Astrocyte of the cerebellum (primary cell): ENCODE results near the gene RNF213.
A peak's percentile ranks its signal among the peaks of the same experiment; 100 is the strongest.
"Not testable (repeated sequence)": the region's sequence is repeated elsewhere in the genome, so short reads cannot be mapped to it uniquely, and the experiment has no call there.

Experiments
- DNase-seq: peaks from one replicate; pipeline ENCODE4 v3.0.0-alpha.2; 2011; ENCODE audit warnings: low read depth
- H3K4me3 ChIP-seq: 2 replicates; pipeline ENCODE4 v1.5.1; 2011; ENCODE audit warnings: mild to moderate bottlenecking, low read depth, low read length, moderate library complexity
- CTCF ChIP-seq: IDR thresholded peaks from 2 replicates; pipeline ENCODE4 v1.5.1; 2012; ENCODE audit warnings: low read length, low read depth, moderate library complexity, mild to moderate bottlenecking; ENCODE audit errors: missing control alignments
- in situ Hi-C: cut with HindIII; loops from 2 replicates; pipeline ENCODE4 v1.10.0; 2017; ENCODE audit warnings: low sequenced_read_pairs

Gene RNF213

GRCh38 chr17:80408872-80409271 lies 148.2 kb downstream of the RNF213 start:
- no peak overlapping the region for H3K4me3 ChIP-seq
- DNase-seq = no peak
- in situ Hi-C loops = no loop called here
- TF ChIP-seq CTCF = no peak

- in situ Hi-C loops = no loop called here
- H3K4me3 ChIP-seq = no peak overlapping the region
- no peak for DNase-seq
- no peak for TF ChIP-seq CTCF
Measured at GRCh38 chr17:80409626-80410025, 149.0 kb downstream of the RNF213 start.

GRCh38 chr17:80410441-80411087 lies 149.9 kb downstream of the RNF213 start:
- in situ Hi-C loops, H3K4me3 ChIP-seq, DNase-seq: not testable (repeated sequence)

- peak overlapping the region; percentile 84 for H3K4me3 ChIP-seq
- in situ Hi-C loops = no loop called here
- DNase-seq = no peak
- TF ChIP-seq CTCF = no peak
Measured at GRCh38 chr17:80413771-80414507, 153.3 kb downstream of the RNF213 start.

GRCh38 chr17:80414508-80414802 lies 153.8 kb downstream of the RNF213 start:
- DNase-seq = no peak
- in situ Hi-C loops = no loop called here
- H3K4me3 ChIP-seq = peak overlapping the region; percentile 84
- no peak for TF ChIP-seq CTCF

- in situ Hi-C loops = no loop called here
- H3K4me3 ChIP-seq = peak within 1 kb of the TSS; percentile 84
- TF ChIP-seq CTCF = no peak
- peak; percentile 83 for DNase-seq
Measured at GRCh38 chr17:80414803-80415625, 154.4 kb downstream of the RNF213 start, which contains the start of gene ENDOV. ENDOV (plus strand) TSS chr17:80415167; CDS start chr17:80415195, 28 bp downstream.
